Endothelial cell of umbilical vein (primary cell): ENCODE data around the gene ADARB1. TPM values are rescaled to one million over a fixed set of nuclear protein-coding genes. Genes with fewer than 3 reads are reported as not detected.

Experiments
- BruUV-seq: library from RNA; stranded (reverse); fragments of 400-500 nt; replicated peaks from 2 replicates; lab custom pipeline; 2021; lab: Mats Ljungman, UMichigan
- CTCF ChIA-PET: fragments of 300-600, 350-600 bp; sonication (Branson Sonifier 250); formaldehyde crosslinking; loops from one replicate; lab custom pipeline; 2021; ENCODE audit warnings: antibody characterized with exemption, inconsistent platforms; lab: Charles Lee
- POLR2A ChIA-PET: fragments of 300-600, 350-600 bp; sonication (Branson Sonifier 250); formaldehyde crosslinking; loops from one replicate; lab custom pipeline; 2021; ENCODE audit warnings: antibody characterized with exemption, inconsistent platforms; lab: Charles Lee
- DNase-seq: peaks from one replicate; pipeline ENCODE4 v3.0.0-alpha.2; 2011; ENCODE audit warnings: low read depth, low spot score
- FAIRE-seq: peaks from 2 replicates; lab custom pipeline; 2011; peaks lifted over from hg19 to GRCh38; lab: Jason Lieb, UNC
- H2AFZ ChIP-seq: 2 replicates; pipeline ENCODE4 v1.6.0; 2012; ENCODE audit warnings: low read depth, low read length, control low read depth, inconsistent platforms
- H3K27ac ChIP-seq: 2 replicates; pipeline ENCODE4 v1.5.1; 2011; ENCODE audit warnings: low read depth, mild to moderate bottlenecking, control low read depth, low read length, moderate library complexity; ENCODE audit not compliant: insufficient read depth
- H3K27me3 ChIP-seq, 2 experiments: 2 replicates each; pipeline versions ENCODE4 v1.6.0 to v1.6.1; 2011; ENCODE audit warnings: low read length in 2 of 2, mixed read lengths in 1 of 2; ENCODE audit not compliant: control insufficient read depth in 2 of 2, insufficient read depth in 2 of 2
- H3K36me3 ChIP-seq, 2 experiments: 2 replicates in 1 of 2; 3 replicates in 1 of 2; pipeline ENCODE4 v1.5.1; 2011; ENCODE audit warnings: low read length in 2 of 2, mild to moderate bottlenecking in 1 of 2, moderate library complexity in 1 of 2; ENCODE audit not compliant: control insufficient read depth in 2 of 2, insufficient read depth in 2 of 2; ENCODE audit errors: extremely low read depth in 1 of 2
- H3K4me1 ChIP-seq: 3 replicates; pipeline ENCODE4 v1.5.1; 2011; ENCODE audit warnings: mild to moderate bottlenecking, low read length; ENCODE audit not compliant: control insufficient read depth, insufficient read depth; ENCODE audit errors: extremely low read depth
- H3K4me2 ChIP-seq: 2 replicates; pipeline ENCODE4 v1.6.1; 2011; ENCODE audit warnings: low read length, control low read depth, mixed read lengths; ENCODE audit not compliant: insufficient read depth
- H3K4me3 ChIP-seq, 3 experiments: fragments of 200-600 bp in 1 of 3; sonication (generic), shearing (Covaris generic) in 1 of 3; replicated peaks in 1 of 3; 2 replicates each; pipeline ENCODE4 v1.5.1; 2011 to 2016; ENCODE audit warnings: control low read depth in 3 of 3, low read length in 3 of 3, mild to moderate bottlenecking in 2 of 3, inconsistent platforms in 1 of 3, low read depth in 1 of 3, moderate library complexity in 1 of 3; ENCODE audit not compliant: insufficient read depth in 1 of 3
- H3K79me2 ChIP-seq: 2 replicates; pipeline ENCODE4 v1.6.0; 2012; ENCODE audit warnings: low read length, inconsistent platforms; ENCODE audit not compliant: control insufficient read depth, insufficient read depth
- H3K9ac ChIP-seq: replicated peaks from 2 replicates; pipeline ENCODE3; 2011; ENCODE audit warnings: low read length, control low read depth; ENCODE audit not compliant: insufficient read depth; ENCODE audit errors: extremely low read depth
- H3K9me1 ChIP-seq: replicated peaks from 3 replicates; pipeline ENCODE4 v1.6.0; 2011; ENCODE audit warnings: mild to moderate bottlenecking, low read length; ENCODE audit not compliant: control insufficient read depth, insufficient read depth; ENCODE audit errors: extremely low read depth
- H3K9me3 ChIP-seq: replicated peaks from 2 replicates; pipeline ENCODE4 v1.5.1; 2012; ENCODE audit warnings: low read length, inconsistent platforms; ENCODE audit not compliant: control insufficient read depth, insufficient read depth
- H4K20me1 ChIP-seq: replicated peaks from 2 replicates; pipeline ENCODE3; 2011; ENCODE audit warnings: mild to moderate bottlenecking, low read length; ENCODE audit not compliant: control insufficient read depth, insufficient read depth; ENCODE audit errors: extremely low read depth
- EZH2 ChIP-seq: IDR thresholded peaks from 2 replicates; pipeline ENCODE4 v1.6.1; 2012; ENCODE audit warnings: borderline replicate concordance, low read depth, mild to moderate bottlenecking, moderate library complexity, low read length, inconsistent platforms; ENCODE audit not compliant: severe bottlenecking
- FOS ChIP-seq: IDR thresholded peaks from 2 replicates; pipeline ENCODE4 v1.6.1; 2011; ENCODE audit warnings: mild to moderate bottlenecking, low read length, moderate library complexity, borderline replicate concordance; ENCODE audit not compliant: insufficient read depth
- GATA2 ChIP-seq: IDR thresholded peaks from 2 replicates; pipeline ENCODE4 v1.7.0; 2011; ENCODE audit warnings: low read depth, mild to moderate bottlenecking, moderate library complexity, mixed read lengths, low read length; ENCODE audit not compliant: insufficient read length, insufficient read depth
- JUN ChIP-seq: IDR thresholded peaks from 2 replicates; pipeline ENCODE4 v1.6.1; 2011; ENCODE audit warnings: borderline replicate concordance, low read depth; ENCODE audit not compliant: insufficient read length, insufficient read depth
- MYC ChIP-seq: IDR thresholded peaks from one replicate; pipeline ENCODE4 v1.6.1; 2011; ENCODE audit warnings: mild to moderate bottlenecking, low read depth, low read length
- POLR2A ChIP-seq: IDR thresholded peaks from 2 replicates; pipeline ENCODE4 v1.6.1; 2012; ENCODE audit warnings: low read depth, mild to moderate bottlenecking, control low read depth, low read length
- POLR2AphosphoS5 ChIP-seq: IDR thresholded peaks from 2 replicates; pipeline ENCODE4 v1.6.1; 2012; ENCODE audit warnings: low read depth, mild to moderate bottlenecking, control low read depth, low read length, moderate library complexity; ENCODE audit not compliant: insufficient read depth
- dilution Hi-C: fragments of 300-500 bp; cut with MboI; formaldehyde crosslinking; loops from one replicate; pipeline ENCODE4 v1.15.0; 2019; ENCODE audit warnings: low sequenced_read_pairs; ENCODE audit not compliant: extremely low pct_ligation_motif_present
- intact Hi-C: fragments of 100-400 bp; cut with micrococcal nuclease; formaldehyde crosslinking; loops from one replicate; pipeline ENCODE4 v1.10.0; 2022
- polyA plus RNA-seq, 4 experiments: library from polyadenylated mRNA; depleted of rRNA in 3 of 4; stranded (reverse) in 3 of 4; unstranded in 1 of 4; fragments of >200 nt; gene quantifications; 2 replicates each; pipeline versions ENCODE4 v1.2.1 to v1.2.3, GENCODE V29; 2011 to 2012; ENCODE audit warnings: missing spikeins in 1 of 4
- total RNA-seq: library from RNA; stranded (reverse); gene quantifications from 2 replicates; pipeline ENCODE4 v1.2.3, GENCODE V29; 2021
- TF ChIP-seq, protein P1 (sequence below), 2 donors: IDR thresholded peaks; 1 replicate in 1 of 2; 2 replicates in 1 of 2; pipeline ENCODE4 v1.5.1; 2011; ENCODE audit warnings: low read length in 2 of 2, mild to moderate bottlenecking in 2 of 2, moderate library complexity in 2 of 2, control low read depth in 1 of 2, inconsistent platforms in 1 of 2, low read depth in 1 of 2; ENCODE audit not compliant: insufficient read depth in 1 of 2; ENCODE audit errors: extremely low read depth in 1 of 2
- TF ChIP-seq, protein P2 (sequence below): IDR thresholded peaks from 2 replicates; pipeline ENCODE4 v1.6.1; 2011; ENCODE audit not compliant: insufficient read depth, insufficient read length

Gene ADARB1
- total and polyA plus RNA-seq, 2 donors (not counting 3 experiments of a cell fraction or from before 2014, with no cell fraction given): 32.5 to 54.3 TPM

DNA sequence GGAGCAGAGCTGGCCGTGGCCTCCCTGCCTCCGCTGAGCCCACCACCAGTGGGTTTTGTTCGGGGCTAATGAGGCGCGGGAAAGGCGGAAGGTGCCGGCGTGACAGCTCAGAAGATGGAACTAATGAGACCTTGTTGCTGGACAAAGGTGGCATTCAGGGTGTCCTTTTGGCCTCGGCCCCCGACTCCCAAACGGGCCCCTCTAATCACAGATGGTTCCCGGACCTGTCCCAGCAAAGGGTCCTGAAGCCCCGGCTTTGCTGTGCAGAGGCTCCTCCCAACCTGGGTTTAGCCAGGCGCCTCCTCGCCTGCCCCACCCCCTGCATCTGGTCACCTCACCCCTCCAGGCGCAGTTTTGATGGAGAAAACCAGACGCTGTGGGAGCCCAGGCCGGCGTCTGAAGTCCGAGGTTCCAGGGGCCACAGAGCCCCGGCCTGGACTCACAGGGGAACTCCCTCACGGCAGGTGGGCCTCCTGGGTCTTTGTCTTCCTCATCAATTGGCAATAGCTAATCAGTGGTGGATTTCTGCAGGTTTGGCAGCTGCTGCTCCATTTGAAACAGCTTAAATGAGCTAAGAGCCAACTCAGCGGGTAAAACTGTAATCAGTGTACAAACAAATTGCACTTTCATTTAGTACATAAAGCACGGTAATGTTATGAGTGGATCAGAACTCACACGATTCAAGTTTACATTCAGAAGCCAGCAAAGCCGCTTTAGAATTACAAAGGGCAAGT lies 44.3 kb upstream of the ADARB1 start:
- Histone ChIP-seq H3K4me2 (no peak overlapping the region), H3K4me1 (no peaks in the 10 kb centered on the region), H3K9ac (no peak overlapping the region), H3K4me3 (no peak overlapping the region), H2AFZ (no peak overlapping the region), H3K27ac (no peak overlapping the region), H3K9me1 (no peaks in the 10 kb centered on the region), H3K36me3 (no peaks in the 10 kb centered on the region), H3K79me2 (no peaks in the 10 kb centered on the region), H3K27me3 (no peaks in the 10 kb centered on the region), H3K9me3 (no peaks in the 10 kb centered on the region), H4K20me1 (no peaks in the 10 kb centered on the region)
- ChIA-PET POLR2A (no interaction called here), CTCF (interaction anchor here (1.0 to 1.1 kb wide), 4 partner anchors 16 to 72 kb away, joined by 3 read pairs; no protein-coding TSS in a partner anchor)
- FAIRE-seq: no peak
- no peak for TF ChIP-seq EZH2
- no peak for TF ChIP-seq POLR2A
- TF ChIP-seq GATA2: no peak
- TF ChIP-seq, protein P1, sequence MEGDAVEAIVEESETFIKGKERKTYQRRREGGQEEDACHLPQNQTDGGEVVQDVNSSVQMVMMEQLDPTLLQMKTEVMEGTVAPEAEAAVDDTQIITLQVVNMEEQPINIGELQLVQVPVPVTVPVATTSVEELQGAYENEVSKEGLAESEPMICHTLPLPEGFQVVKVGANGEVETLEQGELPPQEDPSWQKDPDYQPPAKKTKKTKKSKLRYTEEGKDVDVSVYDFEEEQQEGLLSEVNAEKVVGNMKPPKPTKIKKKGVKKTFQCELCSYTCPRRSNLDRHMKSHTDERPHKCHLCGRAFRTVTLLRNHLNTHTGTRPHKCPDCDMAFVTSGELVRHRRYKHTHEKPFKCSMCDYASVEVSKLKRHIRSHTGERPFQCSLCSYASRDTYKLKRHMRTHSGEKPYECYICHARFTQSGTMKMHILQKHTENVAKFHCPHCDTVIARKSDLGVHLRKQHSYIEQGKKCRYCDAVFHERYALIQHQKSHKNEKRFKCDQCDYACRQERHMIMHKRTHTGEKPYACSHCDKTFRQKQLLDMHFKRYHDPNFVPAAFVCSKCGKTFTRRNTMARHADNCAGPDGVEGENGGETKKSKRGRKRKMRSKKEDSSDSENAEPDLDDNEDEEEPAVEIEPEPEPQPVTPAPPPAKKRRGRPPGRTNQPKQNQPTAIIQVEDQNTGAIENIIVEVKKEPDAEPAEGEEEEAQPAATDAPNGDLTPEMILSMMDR (IDR thresholded peaks at IDR 0.05; ENCODE audit: extremely low read depth in 1 of 2, insufficient read depth in 1 of 2, low read depth in 1 of 2, low read length in 2 of 2): no peak
- no peak for TF ChIP-seq FOS
- no peak for TF ChIP-seq MYC
- no peak for TF ChIP-seq POLR2AphosphoS5
- TF ChIP-seq, protein P2, sequence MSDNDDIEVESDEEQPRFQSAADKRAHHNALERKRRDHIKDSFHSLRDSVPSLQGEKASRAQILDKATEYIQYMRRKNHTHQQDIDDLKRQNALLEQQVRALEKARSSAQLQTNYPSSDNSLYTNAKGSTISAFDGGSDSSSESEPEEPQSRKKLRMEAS: no peak
- no peak for TF ChIP-seq JUN
- dilution Hi-C loops: no loop called here
- intact Hi-C loops: no loop called here
- no peak for DNase-seq
- BruUV-seq: no TSS peak
